Lower leg skin (tissue), 4 donors: ENCODE measurements around the gene PRRG3. TPM values are rescaled to one million over a fixed set of nuclear protein-coding genes. Genes with fewer than 3 reads are reported as not detected.
A peak's percentile ranks its signal among the peaks of the same experiment; 100 is the strongest.

Source experiments
- DNase-seq, 2 donors: peaks; one replicate each; pipeline ENCODE4 v3.0.0-alpha.2; 2019; ENCODE audit warnings: low spot score in 2 of 2
- H3K4me3 ChIP-seq: fragments of 200-600 bp; sonication (generic); 2 replicates; pipeline ENCODE4 v1.5.1; 2017; ENCODE audit warnings: mild to moderate bottlenecking, low read depth; ENCODE audit not compliant: poor library complexity, severe bottlenecking
- CTCF ChIP-seq, 3 donors: fragments of 450-650 bp; IDR thresholded peaks; one replicate each; pipeline ENCODE4 v1.5.1; 2016; ENCODE audit warnings: antibody characterized with exemption in 3 of 3, mild to moderate bottlenecking in 3 of 3, moderate library complexity in 2 of 3
- POLR2A ChIP-seq, 2 donors: fragments of 450-650 bp; IDR thresholded peaks; one replicate each; pipeline ENCODE4 v1.6.1; 2016 to 2017; ENCODE audit warnings: antibody characterized with exemption in 2 of 2, mild to moderate bottlenecking in 1 of 2, moderate library complexity in 1 of 2
- WGBS, 2 donors: methylation state at CpG; one replicate each; pipeline ENCODE4 v1.1.5; 2018; 5-methylcytosine and 5-hydroxymethylcytosine counted together
- intact Hi-C: fragments of 100-400 bp; cut with DNase I; formaldehyde crosslinking; loops from one replicate; pipeline ENCODE4 v1.15.0; 2023; ENCODE audit warnings: low total_unique reads
- total RNA-seq, 4 donors: library from RNA; depleted of rRNA; stranded (reverse); fragments of >200 nt; gene quantifications; one replicate each; pipeline ENCODE4 v1.1.0, GENCODE V29; 2016

The PRRG3 gene
- total RNA-seq, 4 donors from 2014 or later = 0.13 to 1.2 (median 0.35) TPM

DNA sequence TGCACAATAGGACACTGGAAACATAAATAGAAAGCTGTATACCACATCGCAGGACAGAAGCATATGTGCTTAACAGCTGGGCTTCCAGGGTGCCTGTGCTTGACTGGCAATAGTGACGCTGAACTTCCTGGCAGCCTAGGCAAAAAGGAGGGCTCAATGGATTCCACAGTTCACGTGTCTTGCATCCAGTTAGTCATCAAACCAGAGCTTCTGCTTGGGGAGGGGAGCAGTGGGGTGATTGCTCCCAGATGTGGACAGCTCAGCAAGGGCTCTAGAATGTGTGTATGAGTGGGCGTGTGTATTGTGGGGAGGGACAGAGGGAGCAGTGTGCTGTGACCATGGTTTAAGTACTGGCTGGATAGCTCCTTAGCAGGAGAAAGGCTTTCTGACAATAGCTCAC, 2.3 kb downstream of the PRRG3 start:
- peak; percentile 30 to 84 for DNase-seq
- 49 to 64% methylated on average over 4 of the region's 4 CpGs for WGBS, 2 donors
- H3K4me3 ChIP-seq = no peak overlapping the region
- TF ChIP-seq CTCF (IDR thresholded peaks at IDR 0.05) = no peak
- TF ChIP-seq POLR2A (IDR thresholded peaks at IDR 0.05) = no peak
- intact Hi-C loops = no loop called here

DNA sequence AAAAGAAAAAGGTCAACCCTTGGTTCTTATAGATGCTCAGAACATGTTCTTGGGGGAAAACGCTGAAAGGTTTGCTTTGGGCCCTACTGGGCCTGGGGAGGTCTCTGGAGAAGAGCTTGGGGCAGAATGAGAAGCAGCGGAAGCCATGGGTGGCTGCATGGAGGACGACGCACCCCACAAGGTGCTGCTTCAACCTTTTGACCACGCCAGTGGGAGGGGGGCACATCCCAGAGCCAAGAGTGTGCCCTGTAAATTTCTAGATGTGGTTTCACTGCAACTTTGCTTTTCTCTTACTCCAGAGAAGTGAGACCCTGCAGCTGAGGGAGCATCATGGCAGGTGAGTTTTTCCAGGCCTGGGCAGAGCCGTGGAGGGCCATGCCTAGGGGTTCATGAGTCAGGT, 3.2 kb downstream of the PRRG3 start:
- DNase-seq = peak in 1 of 2 donors; percentile 73
- 74 to 90% methylated on average over 5 to 6 of the region's 6 CpGs for WGBS, 2 donors
- no peak for TF ChIP-seq CTCF (IDR thresholded peaks at IDR 0.05)
- no peak for TF ChIP-seq POLR2A (IDR thresholded peaks at IDR 0.05)
- no peak overlapping the region for H3K4me3 ChIP-seq
- intact Hi-C loops = no loop called here

DNA sequence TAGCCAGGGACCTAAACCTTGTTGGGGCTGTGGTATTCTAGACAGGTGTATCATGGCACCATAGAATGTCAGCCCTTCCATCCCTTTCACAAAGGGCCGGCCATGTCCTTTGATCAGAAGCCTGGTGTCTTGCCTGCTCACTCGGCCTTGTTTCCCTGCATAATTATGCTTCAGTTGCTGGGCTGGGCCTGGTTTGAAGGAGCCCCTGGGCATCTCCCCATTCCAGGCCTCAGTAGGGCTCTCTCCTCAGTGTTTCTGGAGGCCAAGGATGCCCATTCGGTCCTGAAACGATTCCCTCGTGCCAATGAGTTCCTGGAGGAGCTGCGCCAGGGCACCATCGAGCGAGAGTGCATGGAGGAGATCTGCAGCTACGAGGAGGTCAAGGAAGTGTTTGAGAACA, 4.5 kb downstream of the PRRG3 start:
- H3K4me3 ChIP-seq = no peak overlapping the region
- intact Hi-C loops = no loop called here
- DNase-seq = peak in 1 of 2 donors; percentile 49
- TF ChIP-seq CTCF (IDR thresholded peaks at IDR 0.05) = no peak
- no peak for TF ChIP-seq POLR2A (IDR thresholded peaks at IDR 0.05)
- WGBS, 2 donors = 91 to 94% methylated on average over 9 of the region's 9 CpGs

GRCh38 chrX:151700581-151700980, 5.3 kb downstream of the PRRG3 start:
- TF ChIP-seq CTCF (IDR thresholded peaks at IDR 0.05) (no peak), POLR2A (IDR thresholded peaks at IDR 0.05) (no peak)
- H3K4me3 ChIP-seq = no peak overlapping the region
- DNase-seq = peak in 1 of 2 donors; percentile 52
- intact Hi-C loops = no loop called here
- 90 to 94% methylated on average over 3 to 16 of the region's 16 CpGs for WGBS, 2 donors

GRCh38 chrX:151701071-151701470, 5.8 kb downstream of the PRRG3 start:
- 93 to 96% methylated on average over 4 of the region's 4 CpGs for whole genome bisulfite sequencing, 2 donors
- DNase-seq = peak in 1 of 2 donors; percentile 63
- H3K4me3 ChIP-seq = no peak overlapping the region
- intact Hi-C loops = no loop called here
- no peak for TF ChIP-seq CTCF (IDR thresholded peaks at IDR 0.05)
- no peak for TF ChIP-seq POLR2A (IDR thresholded peaks at IDR 0.05)

- H3K4me3 ChIP-seq = no peak overlapping the region
- peak in 1 of 2 donors; percentile 71 for DNase-seq
- TF ChIP-seq CTCF (IDR thresholded peaks at IDR 0.05) (no peak), POLR2A (IDR thresholded peaks at IDR 0.05) (no peak)
- intact Hi-C loops = no loop called here
- WGBS, 2 donors = 77 to 100% methylated on average over 5 to 7 of the region's 7 CpGs
Measured at GRCh38 chrX:151701531-151701930, 6.3 kb downstream of the PRRG3 start.
